Mammary epithelial cell (primary cell): ENCODE data around the gene KDM8.

Experiments used
- CTCF ChIP-seq, 2 donors: IDR thresholded peaks in 1 of 2; conservative IDR thresholded peaks in 1 of 2; 2 replicates each; pipeline ENCODE4 v1.5.1; 2011 to 2012; ENCODE audit warnings: inconsistent platforms in 2 of 2, low read length in 2 of 2, mild to moderate bottlenecking in 2 of 2, control low read depth in 1 of 2, low read depth in 1 of 2; ENCODE audit not compliant: insufficient read depth in 1 of 2; ENCODE audit errors: extremely low read depth in 1 of 2
- EZH2 ChIP-seq: IDR thresholded peaks from 2 replicates; pipeline ENCODE4 v1.6.1; 2012; ENCODE audit warnings: low read length, inconsistent platforms, borderline replicate concordance

- TF ChIP-seq CTCF (conservative IDR thresholded peaks at IDR 0.05 in 1 of 2, IDR thresholded peaks at IDR 0.05 in 1 of 2; ENCODE audit: extremely low read depth in 1 of 2, insufficient read depth in 1 of 2, low read depth in 1 of 2, low read length in 2 of 2) (no peak), EZH2 (no peak)
These were observed 48.3 kb downstream of the KDM8 start for GRCh38 chr16:27251541-27252205.
